ENCODE results near the gene LIN28B.

DNA sequence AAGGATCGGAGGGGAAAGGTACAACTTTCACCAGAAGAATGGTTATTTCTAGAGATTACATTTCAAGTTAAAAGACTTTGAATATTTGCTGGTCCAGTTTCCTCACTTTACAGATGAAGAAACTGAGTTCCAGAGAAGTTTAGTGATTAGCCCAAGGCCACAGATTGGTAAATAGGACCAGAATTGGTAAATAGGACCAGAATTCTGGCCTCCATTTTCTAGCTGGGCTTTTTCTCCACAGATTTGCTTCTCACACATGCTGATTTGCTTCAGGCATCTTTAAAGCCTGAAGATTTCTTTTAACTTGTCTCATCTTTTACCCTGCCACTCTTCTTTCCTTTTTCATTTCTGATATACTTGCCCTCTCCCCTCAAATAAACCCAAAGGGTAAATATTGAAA lies 5.2 kb upstream of the LIN28B start:
- TF ChIP-seq SMC3 (conservative IDR thresholded peaks at IDR 0.05; ENCODE audit: poor library complexity), result no peak
- no peak for TF ChIP-seq CTCF (IDR thresholded peaks at IDR 0.05; ENCODE audit: poor library complexity, severe bottlenecking)
- no peak for TF ChIP-seq POLR2AphosphoS5 (IDR thresholded peaks at IDR 0.05)
- no peak for TF ChIP-seq RAD21 (conservative IDR thresholded peaks at IDR 0.05)
- no peak for TF ChIP-seq EP300 (conservative IDR thresholded peaks at IDR 0.05; ENCODE audit: poor library complexity, severe bottlenecking)
- TF ChIP-seq, protein P1, sequence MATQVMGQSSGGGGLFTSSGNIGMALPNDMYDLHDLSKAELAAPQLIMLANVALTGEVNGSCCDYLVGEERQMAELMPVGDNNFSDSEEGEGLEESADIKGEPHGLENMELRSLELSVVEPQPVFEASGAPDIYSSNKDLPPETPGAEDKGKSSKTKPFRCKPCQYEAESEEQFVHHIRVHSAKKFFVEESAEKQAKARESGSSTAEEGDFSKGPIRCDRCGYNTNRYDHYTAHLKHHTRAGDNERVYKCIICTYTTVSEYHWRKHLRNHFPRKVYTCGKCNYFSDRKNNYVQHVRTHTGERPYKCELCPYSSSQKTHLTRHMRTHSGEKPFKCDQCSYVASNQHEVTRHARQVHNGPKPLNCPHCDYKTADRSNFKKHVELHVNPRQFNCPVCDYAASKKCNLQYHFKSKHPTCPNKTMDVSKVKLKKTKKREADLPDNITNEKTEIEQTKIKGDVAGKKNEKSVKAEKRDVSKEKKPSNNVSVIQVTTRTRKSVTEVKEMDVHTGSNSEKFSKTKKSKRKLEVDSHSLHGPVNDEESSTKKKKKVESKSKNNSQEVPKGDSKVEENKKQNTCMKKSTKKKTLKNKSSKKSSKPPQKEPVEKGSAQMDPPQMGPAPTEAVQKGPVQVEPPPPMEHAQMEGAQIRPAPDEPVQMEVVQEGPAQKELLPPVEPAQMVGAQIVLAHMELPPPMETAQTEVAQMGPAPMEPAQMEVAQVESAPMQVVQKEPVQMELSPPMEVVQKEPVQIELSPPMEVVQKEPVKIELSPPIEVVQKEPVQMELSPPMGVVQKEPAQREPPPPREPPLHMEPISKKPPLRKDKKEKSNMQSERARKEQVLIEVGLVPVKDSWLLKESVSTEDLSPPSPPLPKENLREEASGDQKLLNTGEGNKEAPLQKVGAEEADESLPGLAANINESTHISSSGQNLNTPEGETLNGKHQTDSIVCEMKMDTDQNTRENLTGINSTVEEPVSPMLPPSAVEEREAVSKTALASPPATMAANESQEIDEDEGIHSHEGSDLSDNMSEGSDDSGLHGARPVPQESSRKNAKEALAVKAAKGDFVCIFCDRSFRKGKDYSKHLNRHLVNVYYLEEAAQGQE (IDR thresholded peaks at IDR 0.05; ENCODE audit: borderline replicate concordance), result no peak
- no peak for TF ChIP-seq EZH2 (IDR thresholded peaks at IDR 0.05; ENCODE audit: borderline replicate concordance, insufficient read depth, low read length, poor library complexity, severe bottlenecking)
- TF ChIP-seq TAF1 (IDR thresholded peaks at IDR 0.05; ENCODE audit: low read depth), result no peak

All from neural cell (in vitro differentiated cells).